Mucosa of rectum (tissue), 2 donors: ENCODE measurements around the gene ADISSP.
A peak's percentile ranks its signal among the peaks of the same experiment; 100 is the strongest.

Source experiments
- H3K27ac ChIP-seq, 2 donors: one replicate each; pipeline ENCODE4 v1.7.0; 2013; ENCODE audit warnings: inconsistent platforms in 2 of 2, low read depth in 2 of 2, low read length in 2 of 2
- H3K27me3 ChIP-seq, 2 donors: one replicate each; pipeline ENCODE4 v1.7.0; 2013; ENCODE audit warnings: low read length in 2 of 2; ENCODE audit not compliant: control insufficient read depth in 2 of 2, insufficient read depth in 2 of 2
- H3K36me3 ChIP-seq, 2 donors: one replicate each; pipeline ENCODE4 v1.7.0; 2013; ENCODE audit warnings: low read length in 2 of 2; ENCODE audit not compliant: control insufficient read depth in 2 of 2, insufficient read depth in 2 of 2
- H3K4me1 ChIP-seq, 2 donors: one replicate each; pipeline ENCODE4 v1.7.0; 2013; ENCODE audit warnings: low read length in 2 of 2, mild to moderate bottlenecking in 1 of 2; ENCODE audit not compliant: control insufficient read depth in 2 of 2, insufficient read depth in 2 of 2
- H3K4me3 ChIP-seq, 2 donors: one replicate each; pipeline ENCODE4 v1.7.0; 2013; ENCODE audit warnings: low read length in 2 of 2
- H3K9ac ChIP-seq, 2 donors: one replicate each; pipeline ENCODE4 v1.7.0; 2013; ENCODE audit warnings: low read length in 2 of 2, low read depth in 1 of 2, mild to moderate bottlenecking in 1 of 2
- H3K9me3 ChIP-seq, 2 donors: one replicate each; pipeline ENCODE4 v1.7.0; 2013; ENCODE audit warnings: low read length in 2 of 2; ENCODE audit not compliant: control insufficient read depth in 2 of 2
- donor health status: healthy.
- donor health status: Normal muscosa, but diverticular disease.

Gene ADISSP

GRCh38 chr20:3755269-3755668 is 12.3 kb downstream of the ADISSP start:
- H3K27me3 ChIP-seq: peaks cover 0 to 7% of the 10 kb centered on the region in 2 donors
- H3K27ac ChIP-seq: no peak overlapping the region
- H3K4me1 ChIP-seq: peaks cover 0 to 2% of the 10 kb centered on the region in 2 donors
- H3K9ac ChIP-seq: no peak overlapping the region
- H3K9me3 ChIP-seq: no peaks in the 10 kb centered on the region
- peaks cover 0 to 10% of the 10 kb centered on the region in 2 donors for H3K36me3 ChIP-seq
- H3K4me3 ChIP-seq: no peak overlapping the region

DNA sequence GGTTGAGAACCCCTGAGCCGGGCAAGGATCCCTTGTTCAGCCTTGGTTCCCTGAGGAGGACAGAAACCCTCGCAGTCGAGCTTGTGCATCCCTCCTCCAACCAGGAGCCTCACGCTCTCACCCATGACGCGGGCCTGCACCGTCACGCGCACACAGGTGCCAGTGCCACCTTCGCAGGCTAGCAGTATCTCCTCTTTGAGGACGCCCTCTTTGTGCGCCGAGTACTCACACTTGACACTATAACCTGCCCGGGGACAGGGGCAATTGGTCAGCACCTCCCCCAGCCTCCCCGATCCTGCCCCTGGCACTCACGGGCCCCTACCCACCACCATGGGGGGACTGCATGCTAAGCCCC is 13.3 kb downstream of the ADISSP start:
- H3K36me3 ChIP-seq: peaks cover 0 to 10% of the 10 kb centered on the region in 2 donors
- peaks cover 0 to 5% of the 10 kb centered on the region in 2 donors for H3K4me1 ChIP-seq
- no peak overlapping the region for H3K27ac ChIP-seq

DNA sequence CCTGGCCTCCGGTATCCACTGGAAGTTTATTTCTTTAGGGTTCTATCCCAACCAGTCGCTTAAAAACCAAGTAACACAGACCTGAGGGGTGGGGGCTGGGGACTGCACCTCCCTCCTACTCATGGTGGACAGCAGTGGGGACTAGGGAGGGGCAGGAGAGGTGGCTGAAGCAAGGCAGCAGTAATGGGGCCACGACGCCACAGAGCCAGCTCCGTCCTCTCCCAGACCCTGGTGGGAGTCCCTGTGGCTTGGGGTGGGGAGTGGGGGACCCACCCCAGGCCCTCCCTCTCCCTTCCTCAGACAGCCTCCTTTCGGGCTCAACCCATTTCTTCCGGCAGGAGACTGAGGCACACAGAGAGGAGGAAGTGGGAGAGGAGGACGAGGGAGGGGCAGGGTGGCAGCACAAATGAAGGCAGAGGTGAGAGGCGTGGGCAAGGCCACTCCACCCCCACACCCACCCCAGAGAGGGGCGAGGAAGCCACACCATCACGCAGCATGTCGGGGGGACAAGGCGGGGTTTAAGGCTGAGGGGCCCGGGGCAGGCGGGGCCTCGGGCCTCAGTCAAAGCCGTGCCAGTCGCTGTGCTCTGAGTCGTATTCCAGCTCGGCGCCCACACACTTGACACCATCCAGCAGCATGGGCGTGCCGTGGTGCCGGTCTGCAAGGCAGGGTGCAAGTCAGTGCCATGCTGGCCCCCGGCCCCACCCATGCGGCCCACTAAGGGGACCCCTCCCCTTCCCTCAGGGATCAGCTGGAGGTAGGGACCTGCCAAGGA is 13.9 kb downstream of the ADISSP start:
- Histone ChIP-seq H3K4me3 (no peak overlapping the region), H3K27me3 (peaks cover 0 to 8% of the 10 kb centered on the region in 2 donors), H3K36me3 (peaks cover 0 to 10% of the 10 kb centered on the region in 2 donors), H3K9ac (no peak overlapping the region), H3K27ac (no peak overlapping the region), H3K4me1 (peaks cover 0 to 5% of the 10 kb centered on the region in 2 donors), H3K9me3 (no peaks in the 10 kb centered on the region)

More for the DNA sequence above, 13.3 kb downstream of the ADISSP start:
- H3K9ac ChIP-seq: no peak overlapping the region
- no peak overlapping the region for H3K4me3 ChIP-seq
- peaks cover 0 to 7% of the 10 kb centered on the region in 2 donors for H3K27me3 ChIP-seq
- H3K9me3 ChIP-seq: no peaks in the 10 kb centered on the region

GRCh38 chr20:3753098-3753497 is 14.5 kb downstream of the ADISSP start:
- Histone ChIP-seq H3K4me1 (peaks cover 0 to 5% of the 10 kb centered on the region in 2 donors), H3K27me3 (peaks cover 0 to 12% of the 10 kb centered on the region in 2 donors), H3K36me3 (peaks cover 0 to 6% of the 10 kb centered on the region in 2 donors), H3K9ac (no peak overlapping the region), H3K4me3 (no peak overlapping the region), H3K27ac (no peak overlapping the region), H3K9me3 (no peaks in the 10 kb centered on the region)

GRCh38 chr20:3752386-3752759 is 15.2 kb downstream of the ADISSP start:
- no peaks in the 10 kb centered on the region for H3K9me3 ChIP-seq
- H3K36me3 ChIP-seq: peaks cover 0 to 3% of the 10 kb centered on the region in 2 donors
- no peak overlapping the region for H3K9ac ChIP-seq
- H3K27me3 ChIP-seq: peaks cover 0 to 12% of the 10 kb centered on the region in 2 donors
- H3K4me1 ChIP-seq: peaks cover 0 to 5% of the 10 kb centered on the region in 2 donors
- H3K27ac ChIP-seq: no peak overlapping the region
- H3K4me3 ChIP-seq: peak overlapping the region; percentile 20 to 56

DNA sequence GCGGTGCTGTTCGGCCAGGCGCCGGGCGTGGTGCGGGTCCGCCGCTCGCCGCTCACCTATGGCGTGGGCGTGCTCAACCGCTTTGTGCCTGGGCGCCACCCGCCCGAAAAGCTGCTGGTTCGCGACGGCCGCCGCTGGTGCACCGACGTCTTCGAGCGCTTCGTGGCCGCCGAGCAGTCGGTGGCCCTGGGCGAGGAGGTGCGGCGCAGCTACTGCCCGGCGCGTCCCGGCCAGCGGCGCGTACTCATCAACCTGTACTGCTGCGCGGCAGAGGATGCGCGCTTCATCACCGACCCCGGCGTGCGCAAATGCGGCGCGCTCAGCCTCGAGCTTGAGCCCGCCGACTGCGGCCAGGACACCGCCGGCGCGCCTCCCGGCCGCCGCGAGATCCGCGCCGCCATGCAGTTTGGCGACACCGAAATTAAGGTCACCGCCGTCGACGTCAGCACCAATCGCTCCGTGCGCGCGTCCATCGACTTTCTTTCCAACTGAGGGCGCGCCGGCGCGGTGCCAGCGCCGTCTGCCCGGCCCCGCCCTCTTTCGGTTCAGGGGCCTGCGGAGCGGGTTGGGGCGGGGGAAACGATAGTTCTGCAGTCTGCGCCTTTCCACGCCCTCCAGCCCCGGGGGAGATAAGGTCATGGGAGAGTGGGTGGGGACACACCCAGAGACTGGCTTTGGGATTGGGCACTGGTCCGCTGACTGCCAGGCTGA is 15.7 kb downstream of the ADISSP start:
- peaks cover 0 to 3% of the 10 kb centered on the region in 2 donors for H3K36me3 ChIP-seq

GRCh38 chr20:3751305-3751674 is 16.3 kb downstream of the ADISSP start:
- Histone ChIP-seq H3K9ac (no peak overlapping the region), H3K4me3 (no peak overlapping the region), H3K9me3 (no peaks in the 10 kb centered on the region), H3K36me3 (peaks cover 0 to 3% of the 10 kb centered on the region in 2 donors), H3K27me3 (peaks cover 4 to 12% of the 10 kb centered on the region in 2 donors), H3K27ac (no peak overlapping the region), H3K4me1 (peaks cover 0 to 5% of the 10 kb centered on the region in 2 donors)

More for the DNA sequence above, 15.7 kb downstream of the ADISSP start:
- peaks cover 0 to 5% of the 10 kb centered on the region in 2 donors for H3K4me1 ChIP-seq
- no peaks in the 10 kb centered on the region for H3K9me3 ChIP-seq
- no peak overlapping the region for H3K27ac ChIP-seq
- no peak overlapping the region for H3K9ac ChIP-seq
- peaks cover 4 to 12% of the 10 kb centered on the region in 2 donors for H3K27me3 ChIP-seq
- H3K4me3 ChIP-seq: peak overlapping the region; percentile 20 to 56

- peaks cover 0 to 5% of the 10 kb centered on the region in 2 donors for H3K4me1 ChIP-seq
- no peak overlapping the region for H3K27ac ChIP-seq
- H3K27me3 ChIP-seq: peaks cover 4 to 15% of the 10 kb centered on the region in 2 donors
- H3K9me3 ChIP-seq: no peaks in the 10 kb centered on the region
- no peak overlapping the region for H3K4me3 ChIP-seq
- H3K9ac ChIP-seq: no peak overlapping the region
- H3K36me3 ChIP-seq: peaks cover 0 to 1% of the 10 kb centered on the region in 2 donors
Measured at GRCh38 chr20:3749689-3750531, 17.6 kb downstream of the ADISSP start.

DNA sequence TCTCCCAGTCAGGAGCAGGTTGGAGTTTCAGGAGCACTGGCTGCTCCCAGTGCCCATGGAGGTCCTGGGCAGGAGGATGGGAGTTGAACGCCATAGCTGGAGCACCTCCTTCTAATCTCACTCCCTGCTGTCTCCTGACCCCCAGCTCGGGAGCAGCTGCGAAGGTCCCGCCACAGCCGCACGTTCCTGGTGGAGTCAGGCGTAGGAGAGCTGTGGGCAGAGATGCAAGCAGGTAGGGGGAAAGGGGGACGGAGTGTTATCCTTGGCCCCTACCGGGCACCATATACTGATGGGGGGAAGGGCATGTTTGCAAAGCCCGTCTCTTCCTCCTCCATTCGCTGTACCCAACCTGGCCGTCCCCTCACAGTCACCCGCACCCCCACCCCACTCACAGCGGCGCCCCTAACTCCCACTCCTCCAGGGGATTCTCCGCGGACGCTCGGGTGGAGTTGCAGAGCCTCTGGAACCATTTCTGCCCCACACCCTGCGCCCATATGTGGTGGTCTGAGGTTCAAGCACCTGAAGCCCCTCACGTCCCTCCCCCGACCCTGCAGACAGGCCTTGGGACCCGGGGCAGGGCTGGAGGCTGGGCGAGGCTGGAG is 18.4 kb downstream of the ADISSP start:
- Histone ChIP-seq H3K4me1 (peaks cover 0 to 5% of the 10 kb centered on the region in 2 donors), H3K36me3 (no peaks in the 10 kb centered on the region), H3K27ac (no peak overlapping the region), H3K4me3 (no peak overlapping the region), H3K9ac (no peak overlapping the region), H3K27me3 (peaks cover 6 to 15% of the 10 kb centered on the region in 2 donors), H3K9me3 (no peaks in the 10 kb centered on the region)
